ENCODE measurements around the gene CAV1. TPM values are rescaled to one million over a fixed set of nuclear protein-coding genes. Genes with fewer than 3 reads are reported as not detected.

CAV1 gene
- total RNA-seq, 3 donors from 2014 or later (not counting 1 experiment from before 2014, with no cell fraction given): not detected

- Mint-ChIP-seq H3K27me3 (ENCODE audit: low read depth in 2 of 2) (peaks cover 29 to 58% of the 10 kb centered on the region in 2 donors), H3K9me3 (no peaks in the 10 kb centered on the region), H3K4me3 (no peak overlapping the region), H3K36me3 (no peaks in the 10 kb centered on the region), H3K4me1 (peaks cover 18 to 22% of the 10 kb centered on the region in 2 donors), H3K27ac (no peak overlapping the region)
- DNase-seq (no peak), ATAC-seq (no peak)
- no CpG with 5 or more reads among the region's 1 CpG for WGBS (ENCODE audit: insufficient coverage)
- no peak overlapping the region for H3K27ac ChIP-seq (ENCODE audit: low read length)
- H3K27me3 ChIP-seq (ENCODE audit: control insufficient read depth, insufficient read depth, low read length): peaks cover 7% of the 10 kb centered on the region
- no peak overlapping the region for H3K4me3 ChIP-seq (ENCODE audit: low read length)
- peak; percentile 29 for TF ChIP-seq CTCF (IDR thresholded peaks at IDR 0.05)
- intact Hi-C loops (cut with micrococcal nuclease): loop anchor here (10.0 kb wide), 1 partner anchor 213 kb away; no protein-coding TSS in a partner anchor
- H3K36me3 ChIP-seq (ENCODE audit: control insufficient read depth, insufficient read depth, low read length): no peaks in the 10 kb centered on the region
- peaks cover 7% of the 10 kb centered on the region for H3K4me1 ChIP-seq (ENCODE audit: control insufficient read depth, insufficient read depth, low read length)
- H3K9me3 ChIP-seq (ENCODE audit: control insufficient read depth, insufficient read depth, low read length): no peaks in the 10 kb centered on the region
Measured at GRCh38 chr7:116592041-116592355, 67.2 kb downstream of the CAV1 start.

GRCh38 chr7:116592445-116592844, 67.6 kb downstream of the CAV1 start:
- WGBS (ENCODE audit: insufficient coverage): 3% methylated on average over 8 of the region's 8 CpGs
- ATAC-seq (no peak), DNase-seq (no peak)
- intact Hi-C loops (cut with micrococcal nuclease): loop anchor here (10.0 kb wide), 1 partner anchor 212 kb away; no protein-coding TSS in a partner anchor
- H3K27me3 Mint-ChIP-seq (ENCODE audit: low read depth in 2 of 2): peaks cover 29 to 59% of the 10 kb centered on the region in 2 donors
- H3K4me3 Mint-ChIP-seq: no peak overlapping the region
- no peaks in the 10 kb centered on the region for H3K36me3 Mint-ChIP-seq
- no peaks in the 10 kb centered on the region for H3K36me3 ChIP-seq (ENCODE audit: control insufficient read depth, insufficient read depth, low read length)
- no peak overlapping the region for H3K27ac Mint-ChIP-seq
- no peak overlapping the region for H3K4me3 ChIP-seq (ENCODE audit: low read length)
- no peaks in the 10 kb centered on the region for H3K9me3 ChIP-seq (ENCODE audit: control insufficient read depth, insufficient read depth, low read length)
- no peak overlapping the region for H3K27ac ChIP-seq (ENCODE audit: low read length)
- H3K27me3 ChIP-seq (ENCODE audit: control insufficient read depth, insufficient read depth, low read length): peaks cover 7% of the 10 kb centered on the region
- no peak for TF ChIP-seq CTCF (IDR thresholded peaks at IDR 0.05)
- H3K4me1 Mint-ChIP-seq: peaks cover 18 to 22% of the 10 kb centered on the region in 2 donors
- H3K4me1 ChIP-seq (ENCODE audit: control insufficient read depth, insufficient read depth, low read length): peaks cover 7% of the 10 kb centered on the region
- no peaks in the 10 kb centered on the region for H3K9me3 Mint-ChIP-seq

- TF ChIP-seq CTCF (IDR thresholded peaks at IDR 0.05): no peak
- H3K4me3 ChIP-seq (ENCODE audit: low read length): no peak overlapping the region
- peaks cover 7% of the 10 kb centered on the region for H3K27me3 ChIP-seq (ENCODE audit: control insufficient read depth, insufficient read depth, low read length)
- WGBS (ENCODE audit: insufficient coverage): 87% methylated on average over 4 of the region's 5 CpGs
- no peaks in the 10 kb centered on the region for H3K36me3 Mint-ChIP-seq
- no peak for ATAC-seq
- H3K9me3 Mint-ChIP-seq: no peaks in the 10 kb centered on the region
- H3K36me3 ChIP-seq (ENCODE audit: control insufficient read depth, insufficient read depth, low read length): no peaks in the 10 kb centered on the region
- H3K4me1 ChIP-seq (ENCODE audit: control insufficient read depth, insufficient read depth, low read length): peaks cover 4% of the 10 kb centered on the region
- H3K27me3 Mint-ChIP-seq (ENCODE audit: low read depth in 2 of 2): peaks cover 33 to 68% of the 10 kb centered on the region in 2 donors
- H3K9me3 ChIP-seq (ENCODE audit: control insufficient read depth, insufficient read depth, low read length): no peaks in the 10 kb centered on the region
- peaks cover 12 to 16% of the 10 kb centered on the region in 2 donors for H3K4me1 Mint-ChIP-seq
- no peak overlapping the region for H3K27ac Mint-ChIP-seq
- intact Hi-C loops (cut with micrococcal nuclease): loop anchor here (10.0 kb wide), 1 partner anchor 211 kb away; no protein-coding TSS in a partner anchor
- H3K27ac ChIP-seq (ENCODE audit: low read length): no peak overlapping the region
- no peak for DNase-seq
- no peak overlapping the region for H3K4me3 Mint-ChIP-seq
Measured at GRCh38 chr7:116593359-116594075, 68.7 kb downstream of the CAV1 start.

Measured in natural killer cell (primary cell).